D721Med (cell line): Measurements from ENCODE around the gene LONRF3.

Experiments
- DNase-seq: peaks from one replicate; pipeline ENCODE4 v3.0.0; 2011; ENCODE audit warnings: low spot score; ENCODE audit not compliant: insufficient read length
- FAIRE-seq: peaks from 2 replicates; lab custom pipeline; 2011; peaks lifted over from hg19 to GRCh38; lab: Jason Lieb, UNC
- CTCF ChIP-seq: IDR thresholded peaks from 2 replicates; pipeline ENCODE4 v1.5.1; 2012; ENCODE audit warnings: mild to moderate bottlenecking, control low read depth; ENCODE audit not compliant: insufficient read depth; ENCODE audit errors: missing control alignments

LONRF3 gene

GRCh38 chrX:119040432-119040831 is 66.0 kb downstream of the LONRF3 start:
- no peak for DNase-seq
- no peak for TF ChIP-seq CTCF
- no peak for FAIRE-seq

- FAIRE-seq = no peak
- no peak for DNase-seq
- no peak for TF ChIP-seq CTCF
Measured at GRCh38 chrX:119041175-119041574, 66.8 kb downstream of the LONRF3 start.

GRCh38 chrX:119042040-119042439 is 67.6 kb downstream of the LONRF3 start:
- no peak for TF ChIP-seq CTCF
- FAIRE-seq = no peak
- no peak for DNase-seq

- FAIRE-seq = no peak
- DNase-seq = no peak
- TF ChIP-seq CTCF = no peak
Measured at GRCh38 chrX:119042996-119043395, 68.6 kb downstream of the LONRF3 start.

- DNase-seq (no peak), FAIRE-seq (no peak)
- no peak for TF ChIP-seq CTCF
Measured at GRCh38 chrX:119045884-119046283, 71.5 kb downstream of the LONRF3 start.

GRCh38 chrX:119055687-119056086 is 81.3 kb downstream of the LONRF3 start:
- FAIRE-seq (no peak), DNase-seq (no peak)
- TF ChIP-seq CTCF = no peak

GRCh38 chrX:119062750-119063374 is 88.4 kb downstream of the LONRF3 start:
- no peak for TF ChIP-seq CTCF
- DNase-seq (no peak), FAIRE-seq (no peak)
